Measurements from ENCODE around the gene DOLPP1. TPM values are rescaled to one million over a fixed set of nuclear protein-coding genes. Genes with fewer than 3 reads are reported as not detected.

Gene DOLPP1
- total RNA-seq, 2 experiments from 2014 or later = 13.9 to 15.3 TPM

- ChIA-PET POLR2A (interaction anchor here (0.5 kb wide), 1 partner anchor 597 kb away, joined by 3 read pairs; no protein-coding TSS in a partner anchor), CTCF (no interaction called here)
- H3K27ac Mint-ChIP-seq = peak overlapping the region; percentile 62
- no peaks in the 10 kb centered on the region for H3K27me3 Mint-ChIP-seq
- H3K4me1 Mint-ChIP-seq (ENCODE audit: low read depth) = peaks cover 14% of the 10 kb centered on the region
- peaks cover 2% of the 10 kb centered on the region for H3K36me3 Mint-ChIP-seq
- intact Hi-C loops (cut with micrococcal nuclease) = no loop called here
- peak; percentile 58 for DNase-seq
- H3K4me3 Mint-ChIP-seq = no peak overlapping the region
- H3K9me3 Mint-ChIP-seq = no peaks in the 10 kb centered on the region
These were observed 11.7 kb upstream of the DOLPP1 start for GRCh38 chr9:129068990-129069861.

GRCh38 chr9:129069862-129070641, 10.9 kb upstream of the DOLPP1 start:
- Mint-ChIP-seq H3K4me3 (no peak overlapping the region), H3K36me3 (no peaks in the 10 kb centered on the region), H3K27ac (no peak overlapping the region), H3K27me3 (no peaks in the 10 kb centered on the region), H3K9me3 (no peaks in the 10 kb centered on the region), H3K4me1 (ENCODE audit: low read depth) (peaks cover 14% of the 10 kb centered on the region)
- intact Hi-C loops (cut with micrococcal nuclease) = no loop called here
- ChIA-PET POLR2A (no interaction called here), CTCF (interaction anchor here (0.6 kb wide), 1 partner anchor 250 kb away, joined by 3 read pairs; no protein-coding TSS in a partner anchor)
- DNase-seq = no peak

DNA sequence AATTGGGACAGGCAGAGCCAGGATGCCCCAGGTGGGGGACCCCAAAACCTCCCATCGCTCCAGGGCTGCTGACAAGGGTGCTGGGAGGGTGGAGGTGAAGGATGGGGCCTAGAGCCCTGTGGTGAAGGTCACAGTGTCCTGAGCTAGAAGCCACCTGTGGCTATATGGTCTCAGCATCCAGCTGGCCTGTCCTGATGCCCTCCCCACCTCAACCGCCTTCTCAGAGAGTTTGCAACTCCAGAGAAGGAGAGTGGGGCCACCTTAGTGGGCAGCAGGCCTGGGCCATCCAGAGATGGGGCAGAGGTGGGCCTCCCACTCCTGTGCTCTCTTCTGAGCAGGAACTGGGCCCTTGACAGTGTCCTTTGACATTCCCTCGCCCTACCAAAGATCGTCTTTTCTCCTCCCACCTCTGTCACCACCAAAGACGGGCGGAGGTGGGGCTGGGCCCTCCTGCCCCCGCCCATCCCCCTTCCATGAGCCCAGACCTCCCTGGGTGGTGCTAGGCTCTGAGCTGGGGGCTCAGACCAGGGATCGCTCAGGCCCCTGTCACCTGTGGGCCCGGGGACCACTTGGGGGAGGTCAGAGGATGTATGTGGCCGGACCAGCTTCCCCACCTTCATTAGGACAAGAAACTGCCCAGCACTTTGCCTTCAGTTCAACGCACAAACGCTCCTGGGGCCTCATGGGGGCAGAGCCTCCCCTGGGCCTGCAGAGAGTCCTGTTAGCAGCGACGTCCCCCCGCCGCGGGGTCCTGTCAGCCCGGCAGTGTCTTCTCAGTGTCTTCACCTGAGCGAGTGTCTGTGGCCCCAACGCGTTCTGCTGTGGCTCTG, 10.0 kb upstream of the DOLPP1 start:
- Mint-ChIP-seq H3K4me3 (no peak overlapping the region), H3K27ac (no peak overlapping the region), H3K36me3 (no peaks in the 10 kb centered on the region), H3K27me3 (no peaks in the 10 kb centered on the region), H3K4me1 (ENCODE audit: low read depth) (peaks cover 14% of the 10 kb centered on the region), H3K9me3 (no peaks in the 10 kb centered on the region)
- DNase-seq = no peak
- POLR2A ChIA-PET = no interaction called here
- CTCF ChIA-PET = interaction anchor here (0.6 kb wide), 1 partner anchor 251 kb away, joined by 3 read pairs; no protein-coding TSS in a partner anchor
- intact Hi-C loops (cut with micrococcal nuclease) = no loop called here

DNA sequence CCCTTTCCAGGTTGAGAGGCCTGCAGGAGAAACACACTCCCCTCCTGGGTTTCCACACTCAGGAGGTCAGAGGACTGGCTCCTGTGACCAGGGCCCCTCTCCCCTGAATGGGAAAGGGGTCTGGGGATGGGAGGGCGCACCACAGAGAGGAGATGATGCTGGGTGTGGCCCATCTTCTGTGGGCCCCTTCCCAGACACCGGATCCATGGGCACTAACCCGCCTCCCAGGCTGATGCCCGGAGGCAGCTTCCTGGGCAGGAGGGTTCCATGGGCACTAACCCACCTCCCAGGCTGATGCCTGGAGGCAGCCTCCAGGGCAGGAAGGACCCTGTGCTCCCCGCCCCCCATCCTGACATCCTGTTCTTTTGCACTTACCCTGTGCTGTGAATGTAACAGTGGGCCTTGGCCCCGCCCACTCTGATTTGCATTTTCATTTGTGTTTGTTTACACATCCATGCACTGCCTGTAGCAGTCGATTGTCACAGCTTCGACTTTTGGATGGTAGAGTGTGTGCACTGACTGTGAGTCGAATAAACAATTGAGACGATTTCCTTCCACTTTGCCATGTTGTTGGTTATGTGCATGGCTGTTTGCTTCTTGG, 9.3 kb upstream of the DOLPP1 start:
- POLR2A ChIA-PET = no interaction called here
- peaks cover 14% of the 10 kb centered on the region for H3K4me1 Mint-ChIP-seq (ENCODE audit: low read depth)
- intact Hi-C loops (cut with micrococcal nuclease) = no loop called here
- peak; percentile 21 for DNase-seq
- CTCF ChIA-PET = no interaction called here
- H3K4me3 Mint-ChIP-seq = no peak overlapping the region
- H3K9me3 Mint-ChIP-seq = no peaks in the 10 kb centered on the region
- no peaks in the 10 kb centered on the region for H3K27me3 Mint-ChIP-seq
- peak overlapping the region; percentile 33 for H3K27ac Mint-ChIP-seq
- no peaks in the 10 kb centered on the region for H3K36me3 Mint-ChIP-seq

DNA sequence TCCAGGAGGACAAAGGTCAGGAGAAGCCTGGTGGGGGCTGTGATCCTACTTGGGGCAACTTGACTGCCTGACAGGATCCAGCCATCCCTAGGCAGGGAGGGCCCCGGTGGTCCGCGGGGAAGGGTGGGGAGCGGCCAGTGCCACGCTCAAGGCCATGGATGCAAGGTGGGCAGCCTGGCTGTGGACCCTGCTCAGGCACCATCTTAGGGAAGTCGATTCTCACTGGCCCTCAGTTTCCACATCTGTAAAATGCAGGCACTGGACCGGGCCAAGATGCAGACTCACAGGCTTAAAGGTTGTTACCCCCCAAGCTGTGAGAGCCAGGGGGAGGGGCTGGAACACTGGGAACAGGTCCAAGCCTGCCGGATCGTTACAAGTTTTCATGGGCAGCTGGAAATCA, 8.7 kb upstream of the DOLPP1 start:
- Mint-ChIP-seq H3K27me3 (no peaks in the 10 kb centered on the region), H3K4me3 (no peak overlapping the region), H3K9me3 (no peaks in the 10 kb centered on the region), H3K36me3 (no peaks in the 10 kb centered on the region), H3K4me1 (ENCODE audit: low read depth) (peaks cover 14% of the 10 kb centered on the region), H3K27ac (peak overlapping the region; percentile 33)
- ChIA-PET CTCF (no interaction called here), POLR2A (no interaction called here)
- intact Hi-C loops (cut with micrococcal nuclease) = no loop called here
- DNase-seq = no peak

- CTCF ChIA-PET = no interaction called here
- Mint-ChIP-seq H3K4me1 (ENCODE audit: low read depth) (peaks cover 13% of the 10 kb centered on the region), H3K4me3 (no peak overlapping the region), H3K9me3 (no peaks in the 10 kb centered on the region), H3K27ac (no peak overlapping the region), H3K27me3 (no peaks in the 10 kb centered on the region), H3K36me3 (no peaks in the 10 kb centered on the region)
- POLR2A ChIA-PET = interaction anchor here (0.6 kb wide), 1 partner anchor 29 kb away, joined by 3 read pairs; no protein-coding TSS in a partner anchor
- intact Hi-C loops (cut with micrococcal nuclease) = no loop called here
- DNase-seq = no peak
These were observed 7.5 kb upstream of the DOLPP1 start for GRCh38 chr9:129073404-129073803.

GRCh38 chr9:129074106-129074505, 6.8 kb upstream of the DOLPP1 start:
- Mint-ChIP-seq H3K9me3 (no peaks in the 10 kb centered on the region), H3K36me3 (no peaks in the 10 kb centered on the region), H3K4me1 (ENCODE audit: low read depth) (peaks cover 7% of the 10 kb centered on the region), H3K27me3 (no peaks in the 10 kb centered on the region), H3K27ac (no peak overlapping the region), H3K4me3 (no peak overlapping the region)
- ChIA-PET POLR2A (no interaction called here), CTCF (no interaction called here)
- intact Hi-C loops (cut with micrococcal nuclease) = no loop called here
- no peak for DNase-seq

- no peak overlapping the region for H3K27ac Mint-ChIP-seq
These were observed 4.8 kb upstream of the DOLPP1 start for GRCh38 chr9:129075996-129076639.

DNA sequence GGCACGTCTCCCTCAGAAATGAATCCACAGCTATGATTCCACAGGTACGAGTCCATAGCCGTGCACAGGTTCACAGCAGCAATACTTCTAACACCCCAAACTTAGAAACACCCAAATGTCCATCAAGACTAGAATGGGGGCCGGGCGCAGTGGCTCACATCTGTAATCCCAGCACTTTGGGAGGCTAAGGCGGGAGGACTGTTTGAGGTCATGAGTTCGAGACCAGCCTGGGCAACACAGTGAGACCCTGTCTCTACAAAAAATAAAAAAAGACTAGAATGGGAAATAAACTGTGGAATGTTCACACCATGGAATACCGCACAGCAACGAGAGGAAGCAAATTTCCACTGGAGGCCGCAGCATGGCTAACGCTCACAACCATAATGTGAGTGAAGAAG, 4.3 kb upstream of the DOLPP1 start:
- H3K4me3 Mint-ChIP-seq = no peak overlapping the region
- no peak for DNase-seq
- ChIA-PET CTCF (interaction anchor here (0.6 kb wide), 1 partner anchor 822 kb away, joined by 3 read pairs; no protein-coding TSS in a partner anchor), POLR2A (no interaction called here)
- H3K9me3 Mint-ChIP-seq = no peaks in the 10 kb centered on the region
- H3K27ac Mint-ChIP-seq = no peak overlapping the region
- no peaks in the 10 kb centered on the region for H3K27me3 Mint-ChIP-seq
- peaks cover 11% of the 10 kb centered on the region for H3K4me1 Mint-ChIP-seq (ENCODE audit: low read depth)
- no peaks in the 10 kb centered on the region for H3K36me3 Mint-ChIP-seq
- intact Hi-C loops (cut with micrococcal nuclease) = no loop called here

More at GRCh38 chr9:129075996-129076639, 4.8 kb upstream of the DOLPP1 start:
- ChIA-PET CTCF (interaction anchor here (0.6 kb wide), 1 partner anchor 821 kb away, joined by 3 read pairs; no protein-coding TSS in a partner anchor), POLR2A (no interaction called here)
- no peaks in the 10 kb centered on the region for H3K27me3 Mint-ChIP-seq
- H3K4me3 Mint-ChIP-seq = no peak overlapping the region
- DNase-seq = no peak
- intact Hi-C loops (cut with micrococcal nuclease) = no loop called here
- no peaks in the 10 kb centered on the region for H3K9me3 Mint-ChIP-seq
- H3K4me1 Mint-ChIP-seq (ENCODE audit: low read depth) = peaks cover 11% of the 10 kb centered on the region
- H3K36me3 Mint-ChIP-seq = no peaks in the 10 kb centered on the region

DNA sequence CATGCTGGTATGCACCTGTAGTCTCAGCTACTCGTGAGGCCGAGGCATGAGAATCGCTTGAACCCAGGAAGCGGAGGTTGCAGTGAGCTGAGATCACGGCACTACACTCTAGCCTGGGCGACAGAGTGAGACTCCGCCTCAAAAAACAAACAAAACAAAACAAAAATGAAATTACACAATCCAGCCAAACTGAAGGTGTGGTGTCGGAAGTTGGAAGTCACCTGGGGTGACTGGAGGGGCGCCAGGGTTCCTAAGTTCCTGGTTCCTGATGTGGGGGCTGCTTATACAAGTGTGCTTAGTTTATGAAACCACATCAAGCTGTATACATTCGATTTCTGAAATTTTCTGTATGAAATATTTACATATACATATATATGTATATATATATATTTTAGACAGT, 3.7 kb upstream of the DOLPP1 start:
- peaks cover 17% of the 10 kb centered on the region for H3K4me1 Mint-ChIP-seq (ENCODE audit: low read depth)
- no peaks in the 10 kb centered on the region for H3K27me3 Mint-ChIP-seq
- H3K36me3 Mint-ChIP-seq = no peaks in the 10 kb centered on the region
- no peak overlapping the region for H3K4me3 Mint-ChIP-seq
- H3K9me3 Mint-ChIP-seq = no peaks in the 10 kb centered on the region
- CTCF ChIA-PET = no interaction called here
- POLR2A ChIA-PET = no interaction called here
- intact Hi-C loops (cut with micrococcal nuclease) = no loop called here
- DNase-seq = no peak
- H3K27ac Mint-ChIP-seq = no peak overlapping the region

DNA sequence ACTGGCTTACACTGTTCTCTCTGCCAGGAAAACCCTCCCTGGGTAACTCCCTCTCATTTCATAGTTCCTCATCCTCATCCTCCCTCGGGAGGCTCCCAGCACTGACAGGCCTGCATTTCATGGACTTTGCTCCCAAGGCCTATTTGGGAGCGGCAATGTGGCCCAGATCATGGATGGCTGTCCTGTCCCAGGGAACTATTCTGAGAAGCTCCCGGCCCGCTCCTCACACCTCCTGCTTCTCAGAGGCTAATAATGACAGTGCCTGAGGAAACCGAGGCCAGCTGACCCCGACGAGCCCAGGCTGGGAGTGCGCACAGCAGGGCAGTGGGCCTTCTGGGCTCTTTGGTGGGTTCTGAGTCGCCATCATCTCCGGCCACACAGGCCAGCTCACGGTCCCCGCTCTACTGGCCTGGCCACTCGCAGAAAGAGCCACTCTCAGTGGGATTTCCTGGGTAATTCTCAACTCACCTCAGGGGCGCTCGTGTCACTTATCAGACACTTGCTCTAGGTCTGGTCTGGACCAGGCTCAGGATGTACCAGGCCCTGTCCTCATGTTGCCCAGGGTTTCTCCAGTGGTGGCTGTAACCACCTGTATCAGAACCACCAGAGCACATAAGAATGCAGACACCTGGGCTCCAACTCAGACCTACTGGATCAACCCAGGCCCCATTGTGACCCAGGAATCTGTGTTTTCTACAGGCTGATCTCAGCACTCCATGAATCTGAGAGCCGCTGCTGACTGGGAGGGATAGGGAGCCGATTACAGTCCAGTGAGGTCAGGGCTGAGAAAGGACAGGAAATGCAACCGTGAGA, 2.0 kb upstream of the DOLPP1 start:
- Mint-ChIP-seq H3K4me1 (ENCODE audit: low read depth) (peaks cover 17% of the 10 kb centered on the region), H3K27ac (no peak overlapping the region)

More for the DNA sequence above, 2.0 kb upstream of the DOLPP1 start:
- Mint-ChIP-seq H3K36me3 (no peaks in the 10 kb centered on the region), H3K4me3 (peak overlapping the region; percentile 7), H3K9me3 (no peaks in the 10 kb centered on the region), H3K27me3 (no peaks in the 10 kb centered on the region)
- CTCF ChIA-PET = interaction anchor here (0.9 kb wide), 1 partner anchor 60 kb away, joined by 3 read pairs; no protein-coding TSS in a partner anchor
- no peak for DNase-seq
- POLR2A ChIA-PET = no interaction called here
- intact Hi-C loops (cut with micrococcal nuclease) = no loop called here
